Panc1 (cell line): ENCODE results near the gene SULT4A1. TPM values are rescaled to one million over a fixed set of nuclear protein-coding genes. Genes with fewer than 3 reads are reported as not detected.

Experiments used
- ATAC-seq: fragments of 200-7000 bp; cut with Tn5 transposase; 2 replicates; pipeline ENCODE4 v1.9.1; 2020; ENCODE audit warnings: mild to moderate bottlenecking, moderate library complexity
- BruUV-seq: library from RNA; stranded (reverse); fragments of 400-500 nt; replicated peaks from 2 replicates; lab custom pipeline; 2021; lab: Mats Ljungman, UMichigan
- CTCF ChIA-PET: fragments of 300-600 bp; sonication (Branson Sonifier 250); formaldehyde crosslinking; loops from one replicate; lab custom pipeline; 2022; ENCODE audit warnings: antibody characterized with exemption; lab: Charles Lee
- POLR2A ChIA-PET: fragments of 300-600 bp; sonication (Branson Sonifier 250); formaldehyde crosslinking; loops from one replicate; lab custom pipeline; 2022; ENCODE audit warnings: antibody characterized with exemption; lab: Charles Lee
- DNase-seq: peaks from one replicate; pipeline ENCODE4 v3.0.0-alpha.2; 2010; ENCODE audit warnings: low read depth, low spot score
- H3K27ac ChIP-seq: 2 replicates; pipeline ENCODE4 v1.5.1; 2011; ENCODE audit warnings: mild to moderate bottlenecking, low read length, inconsistent platforms
- H3K27me3 ChIP-seq: fragments of 200-500 bp; sonication (Bioruptor generic); 2 replicates; pipeline ENCODE4 v1.6.0; 2014; ENCODE audit warnings: low read length, inconsistent platforms; ENCODE audit not compliant: control insufficient read depth, insufficient read depth
- H3K36me3 ChIP-seq: fragments of 200-500 bp; sonication (Bioruptor generic); 2 replicates; pipeline ENCODE4 v1.5.1; 2014; ENCODE audit warnings: inconsistent platforms, mild to moderate bottlenecking, low read length, moderate library complexity; ENCODE audit not compliant: control insufficient read depth, insufficient read depth
- H3K4me1 ChIP-seq: 2 replicates; pipeline ENCODE4 v1.5.1; 2011; ENCODE audit warnings: inconsistent platforms, mild to moderate bottlenecking, low read length, moderate library complexity; ENCODE audit not compliant: control insufficient read depth, insufficient read depth
- H3K4me3 ChIP-seq, 2 experiments: 2 replicates each; pipeline ENCODE4 v1.5.1; 2011 to 2012; ENCODE audit warnings: low read depth in 2 of 2, low read length in 2 of 2, mild to moderate bottlenecking in 2 of 2, inconsistent platforms in 1 of 2, moderate library complexity in 1 of 2
- H3K9me3 ChIP-seq: fragments of 200-500 bp; sonication (Bioruptor generic); 2 replicates; pipeline ENCODE4 v1.5.1; 2014; ENCODE audit warnings: low read depth, mild to moderate bottlenecking, inconsistent platforms, low read length, moderate library complexity; ENCODE audit not compliant: control insufficient read depth, insufficient read depth
- CTCF ChIP-seq: fragments of 450-650 bp; IDR thresholded peaks from 2 replicates; pipeline ENCODE4 v1.5.1; 2017; ENCODE audit warnings: mild to moderate bottlenecking
- POLR2AphosphoS5 ChIP-seq: IDR thresholded peaks from 2 replicates; pipeline ENCODE4 v1.6.1; 2012; ENCODE audit warnings: mild to moderate bottlenecking, low read depth, low read length, moderate library complexity
- REST ChIP-seq, 2 experiments: IDR thresholded peaks; 2 replicates each; pipeline ENCODE4 v1.6.1; 2011 to 2012; ENCODE audit warnings: low read depth in 2 of 2, control low read depth in 1 of 2, low read length in 1 of 2, mild to moderate bottlenecking in 1 of 2, moderate library complexity in 1 of 2; ENCODE audit not compliant: insufficient read depth in 1 of 2
- SIN3A ChIP-seq: IDR thresholded peaks from 2 replicates; pipeline ENCODE4 v1.6.1; 2012; ENCODE audit warnings: low read depth, mild to moderate bottlenecking, low read length, moderate library complexity, borderline replicate concordance; ENCODE audit not compliant: insufficient read depth
- TCF7L2 ChIP-seq: IDR thresholded peaks from 2 replicates; pipeline ENCODE4 v1.6.1; 2011; ENCODE audit warnings: mild to moderate bottlenecking, low read depth, low read length, inconsistent platforms
- in situ Hi-C: cut with HindIII; loops from 2 replicates; pipeline ENCODE4 v1.10.0; 2016; ENCODE audit warnings: low sequenced_read_pairs, low pct_unique_long_range_greater_than_20kb
- intact Hi-C: fragments of 100-400 bp; cut with micrococcal nuclease; formaldehyde crosslinking; loops from one replicate; pipeline ENCODE4 v1.10.0; 2022; ENCODE audit not compliant: unreplicated experiment
- total RNA-seq: library from RNA; stranded (reverse); gene quantifications from one replicate; pipeline ENCODE4 v1.2.1, GENCODE V29; 2021; ENCODE audit not compliant: unreplicated experiment

SULT4A1 gene
- total RNA-seq, 1 experiment from 2014 or later = 12.0 TPM

- ChIA-PET CTCF (no interaction called here), POLR2A (no interaction called here)
- DNase-seq (no peak), ATAC-seq (no peak)
- Histone ChIP-seq H3K27me3 (no peaks in the 10 kb centered on the region), H3K36me3 (no peaks in the 10 kb centered on the region), H3K9me3 (no peaks in the 10 kb centered on the region), H3K27ac (no peak overlapping the region), H3K4me1 (no peaks in the 10 kb centered on the region), H3K4me3 (no peak overlapping the region)
- intact Hi-C loops (no loop called here), in situ Hi-C loops (no loop called here)
- TF ChIP-seq TCF7L2 (no peak), POLR2AphosphoS5 (no peak), REST (IDR thresholded peaks at IDR 0.05; ENCODE audit: insufficient read depth in 1 of 2, low read depth in 2 of 2, low read length in 1 of 2) (no peak), CTCF (no peak), SIN3A (no peak)
- no TSS peak for BruUV-seq
These were observed 4.0 kb downstream of the SULT4A1 start for GRCh38 chr22:43858156-43858895.

GRCh38 chr22:43857367-43857766 lies 4.9 kb downstream of the SULT4A1 start:
- Histone ChIP-seq H3K4me3 (no peak overlapping the region), H3K4me1 (no peaks in the 10 kb centered on the region), H3K27ac (no peak overlapping the region), H3K36me3 (no peaks in the 10 kb centered on the region), H3K27me3 (no peaks in the 10 kb centered on the region), H3K9me3 (no peaks in the 10 kb centered on the region)
- intact Hi-C loops = no loop called here
- DNase-seq (no peak), ATAC-seq (no peak)
- in situ Hi-C loops = no loop called here
- POLR2A ChIA-PET = interaction anchor here (0.7 kb wide), 1 partner anchor 26 kb away, joined by 6 read pairs; no protein-coding TSS in a partner anchor
- CTCF ChIA-PET = no interaction called here
- BruUV-seq = no TSS peak
- TF ChIP-seq POLR2AphosphoS5 (no peak), TCF7L2 (no peak), CTCF (no peak), SIN3A (no peak), REST (IDR thresholded peaks at IDR 0.05; ENCODE audit: insufficient read depth in 1 of 2, low read depth in 2 of 2, low read length in 1 of 2) (no peak)
